ENCODE results near the gene POLR3A.

POLR3A gene

GRCh38 chr10:77949167-77949566 lies 80.1 kb downstream of the POLR3A start:
- DNase-seq (ENCODE audit: low read depth) = peak; percentile 33
- TF ChIP-seq CTCF (IDR thresholded peaks at IDR 0.05; ENCODE audit: low read depth, low read length, missing control alignments) = no peak
- no peak overlapping the region for H3K4me3 ChIP-seq (ENCODE audit: low read depth, low read length)
- in situ Hi-C loops (cut with HindIII; ENCODE audit: low sequenced_read_pairs) = no loop called here

GRCh38 chr10:77946084-77946483 lies 83.2 kb downstream of the POLR3A start:
- in situ Hi-C loops (cut with HindIII; ENCODE audit: low sequenced_read_pairs) = no loop called here
- DNase-seq (ENCODE audit: low read depth) = no peak
- no peak for TF ChIP-seq CTCF (IDR thresholded peaks at IDR 0.05; ENCODE audit: low read depth, low read length, missing control alignments)
- no peak overlapping the region for H3K4me3 ChIP-seq (ENCODE audit: low read depth, low read length)

GRCh38 chr10:77944519-77944918 lies 84.8 kb downstream of the POLR3A start:
- TF ChIP-seq CTCF (IDR thresholded peaks at IDR 0.05; ENCODE audit: low read depth, low read length, missing control alignments) = no peak
- no peak overlapping the region for H3K4me3 ChIP-seq (ENCODE audit: low read depth, low read length)
- in situ Hi-C loops (cut with HindIII; ENCODE audit: low sequenced_read_pairs) = loop anchor here (5.0 kb wide), 2 partner anchors 73 to 82 kb away; no protein-coding TSS in a partner anchor
- DNase-seq (ENCODE audit: low read depth) = peak; percentile 93

GRCh38 chr10:77943121-77943901 lies 86.0 kb downstream of the POLR3A start:
- in situ Hi-C loops (cut with HindIII; ENCODE audit: low sequenced_read_pairs) = loop anchor here (5.0 kb wide), 2 partner anchors 74 to 81 kb away; no protein-coding TSS in a partner anchor
- TF ChIP-seq CTCF (IDR thresholded peaks at IDR 0.05; ENCODE audit: low read depth, low read length, missing control alignments) = no peak
- no peak overlapping the region for H3K4me3 ChIP-seq (ENCODE audit: low read depth, low read length)
- DNase-seq (ENCODE audit: low read depth) = peak; percentile 56

- no peak for TF ChIP-seq CTCF (IDR thresholded peaks at IDR 0.05; ENCODE audit: low read depth, low read length, missing control alignments)
- DNase-seq (ENCODE audit: low read depth) = no peak
- no peak overlapping the region for H3K4me3 ChIP-seq (ENCODE audit: low read depth, low read length)
- in situ Hi-C loops (cut with HindIII; ENCODE audit: low sequenced_read_pairs) = loop anchor here (5.0 kb wide), 2 partner anchors 76 to 79 kb away; no protein-coding TSS in a partner anchor
Measured at GRCh38 chr10:77941790-77942189, 87.5 kb downstream of the POLR3A start.

GRCh38 chr10:77940627-77941026 lies 88.7 kb downstream of the POLR3A start:
- in situ Hi-C loops (cut with HindIII; ENCODE audit: low sequenced_read_pairs) = loop anchor here (5.0 kb wide), 2 partner anchors 77 to 78 kb away; no protein-coding TSS in a partner anchor
- H3K4me3 ChIP-seq (ENCODE audit: low read depth, low read length) = no peak overlapping the region
- no peak for DNase-seq (ENCODE audit: low read depth)
- no peak for TF ChIP-seq CTCF (IDR thresholded peaks at IDR 0.05; ENCODE audit: low read depth, low read length, missing control alignments)

Data from astrocyte of the cerebellum (primary cell).